Eye (tissue), 1 donor: ENCODE measurements around the gene GSG1.
"Not testable (repeated sequence)": the region's sequence is repeated elsewhere in the genome, so short reads cannot be mapped to it uniquely, and the experiment has no call there.

ENCODE experiments used
- DNase-seq: peaks from one replicate; pipeline ENCODE4 v3.0.0-alpha.2; 2015

Gene GSG1

DNA sequence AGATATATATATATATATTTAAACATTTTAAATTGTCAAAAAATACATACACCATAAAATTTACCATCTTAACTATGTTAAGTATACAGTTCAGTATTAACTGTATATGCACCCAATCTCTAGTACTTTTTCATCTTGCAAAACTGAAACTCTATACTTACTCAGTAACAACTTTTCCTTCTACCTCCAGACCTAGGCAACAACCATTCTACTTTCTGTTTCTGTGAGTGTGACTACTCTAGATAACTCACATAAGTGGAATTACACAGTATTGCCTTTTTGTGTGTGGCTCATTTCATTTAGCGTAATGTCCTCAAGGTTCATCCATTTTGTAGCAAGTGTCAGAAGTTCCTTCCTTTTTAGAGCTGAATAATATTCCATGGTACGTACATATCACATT lies 51.0 kb downstream of the GSG1 start:
- DNase-seq, result no peak

DNA sequence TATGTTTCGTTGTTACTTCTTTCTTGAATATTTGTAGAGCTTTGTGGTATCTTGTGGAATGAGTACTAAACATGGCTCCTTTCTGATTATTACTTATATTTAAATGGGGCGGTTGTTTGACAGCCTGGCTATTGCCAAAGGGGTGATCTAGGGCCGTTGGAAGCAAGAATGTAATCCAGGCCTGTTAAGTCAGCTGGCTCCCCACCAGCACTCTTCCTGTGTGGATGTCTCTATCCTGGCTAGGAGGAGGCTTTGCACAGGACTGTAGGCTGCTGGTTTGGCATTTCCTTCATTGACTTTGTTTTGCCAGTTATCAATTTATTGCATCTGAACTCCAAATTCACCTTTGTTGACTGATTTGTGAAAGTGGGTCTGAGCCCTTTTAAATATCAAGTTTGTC lies 53.7 kb downstream of the GSG1 start:
- no peak for DNase-seq

DNA sequence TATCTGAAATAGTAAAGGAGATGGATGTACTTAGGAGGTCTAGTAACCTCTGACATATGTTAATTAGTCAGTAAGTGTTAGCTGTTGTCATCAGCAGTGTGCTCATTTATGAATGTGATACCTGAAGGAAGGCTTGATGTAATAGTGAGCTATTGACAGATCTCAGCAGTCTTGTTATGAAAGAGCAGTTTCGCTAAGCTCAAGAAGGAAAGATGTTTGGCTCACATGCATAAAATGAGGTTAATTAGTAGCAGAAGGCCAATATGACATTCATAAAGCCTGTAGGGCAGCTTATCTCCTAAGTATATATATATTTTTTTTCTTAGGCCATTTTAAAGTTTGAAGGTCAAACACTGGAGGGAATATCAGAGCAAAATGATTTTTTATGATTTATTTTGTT lies 56.5 kb downstream of the GSG1 start:
- no peak for DNase-seq

DNA sequence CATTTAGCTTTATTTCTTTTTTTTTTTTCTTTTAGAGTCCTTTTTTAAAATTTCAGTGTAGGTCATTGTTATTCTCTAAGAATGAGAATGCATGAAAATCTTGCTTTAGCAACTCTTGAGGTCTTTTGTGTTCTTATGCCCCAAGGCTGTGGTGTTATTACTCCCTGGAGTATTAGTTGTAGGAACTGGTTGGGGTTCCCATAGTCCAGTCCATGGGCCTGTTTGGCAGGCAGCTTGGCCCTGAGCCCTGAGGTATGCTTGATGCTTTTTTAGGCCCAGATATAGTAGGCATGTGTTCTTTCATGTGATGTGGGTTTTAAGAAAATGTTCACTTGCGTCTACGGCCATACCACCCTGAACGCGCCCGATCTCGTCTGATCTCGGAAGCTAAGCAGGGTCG lies 57.7 kb downstream of the GSG1 start:
- DNase-seq, result no peak

DNA sequence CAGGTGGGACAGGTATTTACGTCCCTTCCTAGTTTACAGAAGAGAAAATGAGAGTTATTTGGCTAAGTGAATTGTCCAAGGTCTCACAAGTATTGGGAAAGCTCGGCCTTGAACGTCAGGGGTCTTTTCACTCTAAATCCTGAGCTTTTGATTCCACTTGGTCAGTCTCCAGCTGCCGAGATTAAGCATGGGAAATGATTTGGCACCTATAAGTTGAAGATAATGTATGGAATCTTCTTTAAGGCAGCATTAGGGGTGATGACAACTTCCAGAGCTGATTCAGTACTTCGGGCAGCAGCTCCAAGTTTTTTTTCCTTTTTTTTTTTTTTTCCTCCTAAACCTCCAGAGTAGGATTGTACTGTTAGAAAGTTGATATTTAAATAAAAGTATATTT lies 58.6 kb downstream of the GSG1 start:
- peak; percentile 64 for DNase-seq

DNA sequence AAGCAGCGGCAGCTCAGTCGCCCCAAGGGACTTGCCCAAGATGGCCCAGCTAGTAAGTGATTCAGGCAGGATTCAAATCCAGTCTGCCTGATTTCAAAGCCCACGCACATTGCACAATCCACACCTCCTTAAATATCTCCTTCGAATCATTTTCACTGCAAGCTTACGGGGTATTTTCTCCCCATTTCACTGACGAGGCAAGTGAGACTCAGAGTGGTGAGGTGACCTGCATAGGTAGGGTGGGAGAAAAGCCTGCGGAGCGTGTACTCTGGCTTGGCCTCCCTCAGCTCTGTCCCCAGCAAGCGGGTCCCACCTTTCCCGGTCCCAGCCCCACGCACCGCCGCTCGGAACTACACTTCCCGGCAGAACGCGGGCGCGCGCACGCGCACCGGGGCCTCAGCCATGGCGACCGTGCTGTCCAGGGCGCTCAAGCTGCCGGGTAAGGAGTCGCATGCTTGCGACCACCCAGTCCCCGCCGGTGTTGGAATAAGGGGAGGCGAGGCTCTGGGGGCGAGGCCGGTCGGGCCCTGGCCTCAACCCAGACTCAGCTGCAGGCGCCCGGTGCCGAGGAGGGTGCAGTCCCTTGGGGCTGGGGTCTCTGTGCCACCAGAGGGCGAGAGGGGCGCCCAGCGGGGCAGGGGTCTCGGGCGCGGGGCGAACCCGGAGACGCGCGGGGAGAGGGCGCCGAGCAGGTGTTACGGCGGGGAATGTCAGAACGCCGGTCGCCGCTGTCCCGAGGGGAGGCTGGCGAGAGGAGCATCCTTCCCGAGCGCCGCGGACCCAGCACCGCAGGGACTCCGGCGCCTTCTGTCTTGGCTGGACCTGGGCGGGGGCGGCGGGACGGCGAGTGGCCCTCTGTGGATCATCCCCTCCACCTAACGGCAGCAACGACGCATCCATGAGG lies 59.2 kb downstream of the GSG1 start, which contains the start of gene FAM234B:
TSS of gene FAM234B (plus strand) at position 380 of the 904 bp plus-strand sequence. CDS start at position 403, 23 bp downstream.
- DNase-seq, result peak; percentile 90

DNA sequence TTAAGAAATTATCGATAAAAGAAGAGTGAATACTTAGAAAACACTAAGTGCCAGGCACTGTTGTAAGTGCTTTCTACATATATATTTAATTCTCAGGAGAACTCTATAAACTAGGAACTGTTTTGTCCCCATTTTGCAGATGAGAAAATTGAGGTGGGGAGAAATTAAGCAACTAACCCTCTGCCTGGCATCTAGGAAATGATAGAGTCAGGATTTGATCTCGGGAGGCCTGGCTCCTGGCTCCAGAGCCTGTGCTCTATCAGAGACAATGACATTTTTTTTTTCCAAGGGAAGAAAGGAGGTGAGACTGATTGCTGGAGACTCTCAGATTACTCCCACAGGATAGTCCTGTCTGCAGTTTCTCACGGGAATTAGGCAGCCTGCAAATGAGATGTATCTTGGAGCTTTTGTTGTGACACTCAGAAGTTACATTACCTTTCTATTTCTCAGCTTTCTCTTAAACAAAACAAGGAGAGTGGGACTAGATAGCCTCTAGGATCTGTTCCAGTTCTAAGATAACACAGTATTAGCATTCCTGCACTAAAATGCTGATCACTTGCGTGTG lies 60.7 kb downstream of the GSG1 start:
- DNase-seq, result no peak

DNA sequence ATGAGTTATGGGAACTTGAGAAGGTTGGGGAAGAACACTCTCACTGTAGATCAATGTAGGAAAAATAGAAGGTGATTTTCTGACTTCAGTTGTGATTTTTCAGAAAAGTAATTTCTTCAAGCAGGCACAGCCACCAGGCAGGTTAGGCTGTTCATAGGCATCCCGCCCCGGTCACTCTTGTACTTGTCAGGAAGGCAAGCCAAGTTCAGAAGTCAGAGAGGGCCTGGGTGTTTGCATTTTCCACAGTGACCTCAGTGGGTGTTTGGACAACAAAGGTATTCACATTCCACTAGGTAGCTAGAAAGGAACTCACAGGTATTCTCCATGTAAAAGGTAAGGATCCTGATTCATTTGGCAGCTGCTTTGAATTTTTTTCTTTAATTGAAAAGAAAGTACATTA lies 62.2 kb downstream of the GSG1 start:
- no peak for DNase-seq

DNA sequence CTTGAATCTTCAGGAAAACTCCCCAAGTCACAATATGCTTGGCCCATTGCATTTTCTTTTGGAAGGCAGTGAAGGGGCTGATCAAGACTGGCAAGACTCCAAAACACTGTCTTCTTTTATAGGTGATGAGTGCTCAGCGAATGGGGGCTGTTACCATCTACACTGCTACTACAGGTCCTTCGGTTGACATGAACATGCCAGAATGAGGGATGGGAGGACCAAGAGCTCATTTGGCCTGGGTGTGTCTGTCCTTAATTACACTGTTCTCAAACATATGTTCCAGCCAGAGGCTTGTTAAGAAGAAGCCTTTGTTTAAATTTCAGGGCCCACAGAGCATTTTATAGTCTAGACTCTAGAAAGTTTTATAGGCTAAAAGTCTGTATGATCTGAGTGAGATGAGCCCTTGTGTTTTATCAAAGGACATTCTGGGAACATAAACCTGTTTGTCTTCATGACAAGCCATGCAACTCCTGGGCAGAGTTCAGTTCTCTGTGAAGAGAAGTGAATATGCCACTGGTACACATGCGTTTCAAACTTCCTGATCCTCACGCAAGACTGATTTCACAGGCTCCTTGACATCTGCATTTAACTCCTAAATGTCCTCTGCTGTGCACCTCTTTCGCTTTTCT lies 64.0 kb downstream of the GSG1 start:
- no peak for DNase-seq

DNA sequence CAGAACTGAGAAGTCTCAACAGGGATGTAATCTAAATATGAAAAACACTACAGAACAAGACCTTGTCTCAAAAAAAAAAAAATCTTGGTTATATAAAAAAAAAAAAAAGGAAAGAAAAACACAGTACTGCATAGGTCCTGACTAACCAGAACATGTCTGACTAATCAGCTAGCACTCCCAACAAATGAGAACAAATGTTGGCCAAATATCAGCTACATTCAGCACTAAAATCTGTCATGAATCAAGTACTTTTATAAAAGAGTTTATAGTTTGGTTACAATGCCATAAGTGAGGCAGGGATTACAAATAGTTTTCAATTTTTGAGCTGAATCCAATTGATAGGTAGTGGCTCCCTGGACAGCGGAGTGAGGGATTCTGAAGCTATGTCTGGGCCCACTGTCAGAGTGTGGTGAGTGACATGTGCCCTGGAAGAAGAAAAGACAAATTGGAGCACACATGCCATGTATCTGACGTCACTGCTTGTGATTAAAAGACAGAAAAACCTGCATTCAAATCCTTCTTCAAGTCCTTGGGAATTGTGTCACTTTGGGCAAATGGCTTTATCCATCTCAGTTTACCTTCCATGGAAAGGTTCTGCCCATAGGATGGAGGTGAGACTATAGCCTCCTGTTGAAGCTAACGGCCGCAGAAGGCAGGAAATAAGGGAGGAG lies 64.8 kb downstream of the GSG1 start:
- DNase-seq, result no peak

DNA sequence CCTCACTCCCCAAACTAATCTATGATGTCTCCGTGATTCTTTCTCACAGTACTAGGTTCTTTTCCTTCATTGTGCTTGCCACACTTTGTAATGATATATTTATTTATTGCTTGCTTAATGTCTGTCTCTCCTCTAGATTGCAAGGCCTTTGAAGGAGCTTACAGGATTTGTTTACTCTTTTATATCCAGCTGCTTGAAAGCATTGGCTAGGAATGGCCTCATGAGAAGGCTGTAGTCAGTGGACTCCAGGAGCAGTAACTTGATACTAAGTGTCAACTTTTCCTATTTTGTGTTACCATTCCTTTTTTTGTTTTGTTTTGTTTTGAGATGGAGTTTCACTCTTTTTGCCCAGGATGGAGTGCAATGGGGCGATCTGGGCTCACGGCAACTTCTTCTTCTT lies 66.6 kb downstream of the GSG1 start:
- DNase-seq, result no peak

DNA sequence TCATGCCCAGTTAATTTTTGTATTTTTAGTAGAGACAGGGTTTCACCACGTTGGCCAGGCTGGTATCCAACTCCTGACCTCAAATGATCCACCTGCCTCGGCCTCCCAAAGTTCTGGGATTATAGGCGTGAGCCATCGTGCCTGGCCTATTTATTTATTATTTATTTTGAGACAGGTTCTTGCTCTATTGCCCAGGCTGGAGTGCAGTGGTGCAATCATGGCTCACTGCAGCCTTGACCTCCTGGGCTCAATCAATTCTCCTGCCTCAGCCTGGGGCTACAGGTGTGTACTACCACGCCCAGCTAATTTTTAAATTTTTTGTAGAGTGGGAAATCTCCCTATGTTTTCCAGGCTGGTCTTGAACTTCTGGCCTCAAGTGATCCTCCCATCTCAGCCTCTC lies 68.1 kb downstream of the GSG1 start:
- not testable (repeated sequence) for DNase-seq
